Mucosa of descending colon (tissue), 3 donors: ENCODE data around the gene CCDC127. TPM values are rescaled to one million over a fixed set of nuclear protein-coding genes. Genes with fewer than 3 reads are reported as not detected.

Source experiments
- ATAC-seq: fragments of 200-7000 bp; cut with Tn5 transposase; one replicate; pipeline ENCODE4 v1.9.1; 2020; ENCODE audit warnings: mild to moderate bottlenecking, moderate library complexity
- DNase-seq, 3 donors: peaks; one replicate each; pipeline ENCODE4 v3.0.0-alpha.2; 2020
- H3K36me3 ChIP-seq: fragments of 200-600 bp; one replicate; pipeline ENCODE4 v1.8.0; 2021; ENCODE audit warnings: low read depth, mild to moderate bottlenecking
- H3K4me1 ChIP-seq: fragments of 200-600 bp; one replicate; pipeline ENCODE4 v1.8.0; 2021; ENCODE audit warnings: low read depth, mild to moderate bottlenecking
- H3K4me3 ChIP-seq: fragments of 200-600 bp; one replicate; pipeline ENCODE4 v1.8.0; 2021; ENCODE audit warnings: mild to moderate bottlenecking
- H3K9me3 ChIP-seq: fragments of 200-600 bp; one replicate; pipeline ENCODE4 v1.8.0; 2021; ENCODE audit warnings: mild to moderate bottlenecking
- intact Hi-C, 2 donors: fragments of 100-400 bp; cut with DNase I in 1 of 2; cut with micrococcal nuclease in 1 of 2; formaldehyde crosslinking; loops; one replicate each; pipeline versions ENCODE4 v1.11.0 to v1.11.1; 2022; cut with DNase I, micrococcal nuclease
- total RNA-seq, 3 donors: library from RNA; stranded (reverse); fragmentation: NEBNext Ultra II Directional in 2 of 3; extraction: Animal tissue kit (Norgen Biotek cat#: 25700) in 2 of 3; gene quantifications; one replicate each; pipeline versions ENCODE4 v1.2.1 to v1.2.4, GENCODE V29; 2021 to 2023
- TF ChIP-seq, protein P1 (sequence below): fragments of 200-600 bp; IDR thresholded peaks from one replicate; pipeline ENCODE4 v1.8.0; 2022; ENCODE audit warnings: antibody characterized with exemption, mild to moderate bottlenecking
- donor health status: DM: no; HTN: no; CAD: no; lungs with moderate emphysema.
- donor health status: DM: no; HTN: no; CAD: no.
- donor health status: DM: no; HTN: yes; CAD: no.

Gene CCDC127
- total RNA-seq, 3 donors from 2014 or later = 3.5 to 9.8 (median 4.7) TPM

DNA sequence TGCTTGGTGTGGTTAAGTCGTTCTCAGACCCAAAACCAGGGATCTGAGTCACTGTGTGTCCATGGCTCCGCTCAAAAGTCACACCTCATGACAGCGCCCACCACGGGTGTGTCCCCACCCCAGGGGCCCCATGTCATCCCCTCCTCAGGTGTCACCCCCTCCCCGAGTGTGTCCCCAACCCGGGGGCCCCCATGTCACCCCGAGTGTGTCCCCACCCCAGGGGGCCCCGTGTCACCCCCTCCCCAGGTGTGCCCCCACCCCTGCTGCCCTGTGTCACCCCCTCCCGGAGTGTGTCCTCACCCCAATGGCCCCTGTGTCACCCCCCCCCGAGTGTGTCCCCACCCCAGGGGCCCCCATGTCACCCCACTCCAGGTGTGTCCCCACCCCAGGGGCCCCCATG, 21.6 kb downstream of the CCDC127 start:
- ATAC-seq (no peak), DNase-seq (no peak)
- TF ChIP-seq, protein P1, sequence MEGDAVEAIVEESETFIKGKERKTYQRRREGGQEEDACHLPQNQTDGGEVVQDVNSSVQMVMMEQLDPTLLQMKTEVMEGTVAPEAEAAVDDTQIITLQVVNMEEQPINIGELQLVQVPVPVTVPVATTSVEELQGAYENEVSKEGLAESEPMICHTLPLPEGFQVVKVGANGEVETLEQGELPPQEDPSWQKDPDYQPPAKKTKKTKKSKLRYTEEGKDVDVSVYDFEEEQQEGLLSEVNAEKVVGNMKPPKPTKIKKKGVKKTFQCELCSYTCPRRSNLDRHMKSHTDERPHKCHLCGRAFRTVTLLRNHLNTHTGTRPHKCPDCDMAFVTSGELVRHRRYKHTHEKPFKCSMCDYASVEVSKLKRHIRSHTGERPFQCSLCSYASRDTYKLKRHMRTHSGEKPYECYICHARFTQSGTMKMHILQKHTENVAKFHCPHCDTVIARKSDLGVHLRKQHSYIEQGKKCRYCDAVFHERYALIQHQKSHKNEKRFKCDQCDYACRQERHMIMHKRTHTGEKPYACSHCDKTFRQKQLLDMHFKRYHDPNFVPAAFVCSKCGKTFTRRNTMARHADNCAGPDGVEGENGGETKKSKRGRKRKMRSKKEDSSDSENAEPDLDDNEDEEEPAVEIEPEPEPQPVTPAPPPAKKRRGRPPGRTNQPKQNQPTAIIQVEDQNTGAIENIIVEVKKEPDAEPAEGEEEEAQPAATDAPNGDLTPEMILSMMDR = no peak
- peaks cover 5% of the 10 kb centered on the region for H3K4me1 ChIP-seq
- no peak overlapping the region for H3K4me3 ChIP-seq
- intact Hi-C loops = no loop called here
- no peaks in the 10 kb centered on the region for H3K36me3 ChIP-seq
- no peaks in the 10 kb centered on the region for H3K9me3 ChIP-seq

DNA sequence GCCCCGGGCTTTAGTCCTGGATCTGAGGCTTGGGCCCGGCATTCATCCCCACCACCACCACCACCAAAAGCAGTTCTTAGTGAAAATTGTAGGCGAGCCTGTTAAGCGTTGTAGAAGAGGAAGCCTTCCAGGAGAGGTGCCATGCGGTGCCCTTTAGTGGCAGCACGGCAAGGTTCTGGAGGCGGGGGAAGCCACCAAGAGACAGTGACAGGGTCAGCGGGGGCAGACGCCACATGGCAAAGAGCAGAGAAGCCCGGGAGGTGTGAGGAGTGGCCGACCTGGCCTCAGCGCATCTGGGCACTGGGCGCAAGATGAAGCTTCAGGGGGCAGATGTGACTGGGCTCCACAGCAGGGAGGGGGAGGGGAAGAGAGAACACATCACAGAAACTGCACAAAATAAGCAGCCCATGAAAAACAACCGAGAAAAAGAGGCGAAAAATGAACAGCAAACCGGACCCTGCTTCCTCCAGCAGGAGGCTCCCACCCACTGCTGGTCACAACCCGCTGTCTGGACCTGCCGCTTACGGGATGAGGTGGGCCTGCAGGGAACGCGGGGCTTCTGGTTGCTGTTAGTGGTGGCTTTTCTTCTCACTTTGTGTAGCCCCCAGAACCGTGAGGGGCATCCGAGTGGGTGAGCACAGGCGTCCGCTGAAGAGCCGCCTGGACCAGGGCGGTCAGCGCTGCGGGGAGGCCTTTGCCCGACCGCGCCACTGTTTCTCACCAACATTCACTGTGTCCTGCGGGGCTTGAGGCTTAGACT, 22.4 kb downstream of the CCDC127 start:
- TF ChIP-seq, protein P1 = no peak
- ATAC-seq (no peak), DNase-seq (no peak)
- intact Hi-C loops = no loop called here
- H3K36me3 ChIP-seq = no peaks in the 10 kb centered on the region
- peaks cover 8% of the 10 kb centered on the region for H3K4me1 ChIP-seq
- H3K4me3 ChIP-seq = no peak overlapping the region
- H3K9me3 ChIP-seq = no peaks in the 10 kb centered on the region

DNA sequence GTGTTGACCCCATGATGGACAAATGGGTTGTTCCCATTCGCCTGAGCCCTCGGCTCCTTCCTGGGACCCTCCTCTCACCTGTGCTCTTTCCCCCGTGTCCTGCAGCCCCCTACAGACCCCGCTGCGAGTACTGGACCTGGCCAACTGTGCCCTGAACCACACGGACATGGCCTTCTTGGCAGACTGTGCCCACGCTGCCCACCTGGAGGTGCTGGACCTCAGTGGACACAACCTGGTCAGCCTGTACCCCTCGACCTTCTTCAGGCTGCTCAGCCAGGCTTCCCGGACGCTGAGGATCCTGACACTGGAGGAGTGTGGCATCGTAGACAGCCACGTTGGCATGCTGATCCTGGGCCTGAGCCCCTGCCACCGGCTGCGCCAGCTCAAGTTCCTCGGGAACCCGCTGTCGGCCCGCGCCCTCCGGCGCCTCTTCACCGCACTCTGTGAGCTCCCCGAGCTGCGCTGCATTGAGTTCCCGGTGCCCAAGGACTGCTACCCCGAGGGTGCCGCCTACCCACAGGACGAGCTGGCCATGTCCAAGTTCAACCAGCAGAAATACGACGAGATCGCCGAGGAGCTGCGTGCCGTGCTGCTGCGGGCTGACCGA, 23.2 kb downstream of the CCDC127 start:
- H3K4me1 ChIP-seq = peaks cover 8% of the 10 kb centered on the region
- no peak overlapping the region for H3K4me3 ChIP-seq
- no peak for DNase-seq
- no peak for ATAC-seq
- intact Hi-C loops = no loop called here
- H3K9me3 ChIP-seq = no peaks in the 10 kb centered on the region
- TF ChIP-seq, protein P1 = no peak
- H3K36me3 ChIP-seq = no peaks in the 10 kb centered on the region

DNA sequence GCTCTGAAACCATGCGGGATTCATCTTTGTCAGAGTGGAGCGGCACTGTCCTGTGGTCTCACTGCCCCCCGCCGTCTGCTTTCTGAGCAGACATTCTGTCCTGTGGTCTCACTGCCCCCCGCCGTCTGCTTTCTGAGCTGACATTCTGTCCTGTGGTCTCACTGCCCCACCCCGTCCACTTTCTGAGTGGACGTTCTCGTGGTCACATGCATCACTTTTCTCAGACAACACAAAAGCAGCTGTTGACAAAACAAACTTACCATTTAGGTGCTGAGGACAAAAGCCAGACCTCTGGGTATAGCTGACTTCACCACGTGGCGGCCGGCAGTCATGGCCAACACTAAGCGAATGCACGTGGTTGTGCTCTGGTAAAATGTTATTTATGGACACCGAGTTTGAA, 23.9 kb downstream of the CCDC127 start:
- no peak for DNase-seq
- TF ChIP-seq, protein P1 = no peak
- Histone ChIP-seq H3K9me3 (no peaks in the 10 kb centered on the region), H3K4me3 (no peak overlapping the region), H3K4me1 (peaks cover 8% of the 10 kb centered on the region), H3K36me3 (no peaks in the 10 kb centered on the region)
- intact Hi-C loops = no loop called here
- ATAC-seq = no peak

DNA sequence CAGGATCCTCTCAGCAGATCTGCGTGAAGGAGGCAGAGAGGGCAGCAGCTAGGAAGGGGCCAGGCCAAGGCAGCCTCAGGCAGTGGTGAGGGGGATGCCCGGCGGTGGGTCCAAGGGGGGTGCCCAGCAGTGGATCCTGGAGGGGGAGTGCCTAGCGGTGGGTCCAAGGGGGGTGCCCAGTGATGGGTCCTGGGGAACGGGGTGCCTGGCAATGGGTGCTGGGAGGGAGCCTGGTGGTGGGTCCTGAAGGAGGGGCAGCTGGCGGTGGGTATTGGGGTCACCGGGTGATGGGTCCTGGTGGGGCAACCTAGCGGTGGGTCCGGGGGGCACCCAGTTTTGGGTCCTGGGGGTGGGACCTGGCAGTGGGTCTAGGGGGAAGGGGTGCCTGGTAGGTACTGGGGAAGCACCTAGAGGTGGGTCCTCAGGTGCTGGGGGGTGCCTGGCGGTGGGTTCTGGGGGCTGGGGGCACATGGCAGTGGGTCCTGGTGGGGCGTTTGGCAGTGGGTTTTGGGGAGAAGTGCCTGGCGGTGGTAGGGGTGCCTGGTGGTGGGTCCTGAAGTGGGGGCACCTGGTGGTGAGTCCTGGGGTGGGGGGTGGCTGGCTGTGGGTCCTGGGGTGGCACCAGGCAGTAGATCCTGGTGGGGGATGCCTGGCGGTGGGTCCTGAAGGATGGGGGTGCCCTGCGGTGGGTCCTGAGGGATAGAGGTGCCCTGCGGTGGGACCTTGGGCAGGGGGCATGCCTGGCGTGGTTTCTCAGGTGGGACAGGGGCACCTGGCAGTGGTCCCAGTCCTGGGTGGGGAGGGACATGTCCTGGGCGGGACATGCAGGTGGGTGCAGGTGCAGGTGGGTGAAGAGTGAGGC, 24.8 kb downstream of the CCDC127 start:
- TF ChIP-seq, protein P1 = no peak
- H3K36me3 ChIP-seq = no peaks in the 10 kb centered on the region
- H3K4me3 ChIP-seq = no peak overlapping the region
- no peaks in the 10 kb centered on the region for H3K9me3 ChIP-seq
- intact Hi-C loops = no loop called here
- DNase-seq (no peak), ATAC-seq (no peak)
- peaks cover 11% of the 10 kb centered on the region for H3K4me1 ChIP-seq
